H1 (cell line): ENCODE measurements around the gene DHCR24. TPM values are rescaled to one million over a fixed set of nuclear protein-coding genes. Genes with fewer than 3 reads are reported as not detected.

Source experiments
- CTCF ChIA-PET: fragments of 300-600 bp; sonication (Branson Sonifier 250); formaldehyde crosslinking; loops from one replicate; lab custom pipeline; 2021; ENCODE audit not compliant: partially characterized antibody; lab: Charles Lee
- POLR2A ChIA-PET: fragments of 300-600 bp; sonication (Branson Sonifier 250); formaldehyde crosslinking; loops from one replicate; lab custom pipeline; 2021; ENCODE audit warnings: inconsistent platforms; ENCODE audit not compliant: partially characterized antibody; lab: Charles Lee
- DNase-seq, 2 experiments: peaks; one replicate each; pipeline versions ENCODE4 v3.0.0 to v3.0.0-alpha.2; 2010 to 2022; ENCODE audit warnings: low spot score in 2 of 2, low read depth in 1 of 2, mixed read lengths in 1 of 2
- FAIRE-seq: peaks from 2 replicates; lab custom pipeline; 2011; peaks lifted over from hg19 to GRCh38; lab: Jason Lieb, UNC
- H2AFZ ChIP-seq: 2 replicates; pipeline ENCODE4 v1.8.1; 2012; ENCODE audit warnings: low read length, inconsistent platforms
- H2AK5ac ChIP-seq: 2 replicates; pipeline ENCODE4 v1.6.1; 2013; ENCODE audit warnings: low read depth, low read length
- H2BK120ac ChIP-seq: replicated peaks from 2 replicates; pipeline ENCODE3; 2013; ENCODE audit warnings: low read depth, low read length, inconsistent platforms
- H2BK12ac ChIP-seq: 2 replicates; pipeline ENCODE4 v1.6.1; 2013; ENCODE audit warnings: low read depth, low read length
- H2BK15ac ChIP-seq: 2 replicates; pipeline ENCODE4 v1.6.1; 2013; ENCODE audit warnings: low read length
- H2BK20ac ChIP-seq: 2 replicates; pipeline ENCODE4 v1.6.1; 2013; ENCODE audit warnings: low read length
- H2BK5ac ChIP-seq: 2 replicates; pipeline ENCODE4 v1.6.1; 2013; ENCODE audit warnings: low read depth, low read length
- H3K14ac ChIP-seq: 2 replicates; pipeline ENCODE4 v1.6.1; 2013; ENCODE audit warnings: inconsistent platforms; ENCODE audit not compliant: insufficient read length
- H3K18ac ChIP-seq: 2 replicates; pipeline ENCODE4 v1.6.1; 2013; ENCODE audit warnings: low read length; ENCODE audit errors: extremely low read depth
- H3K23ac ChIP-seq: 2 replicates; pipeline ENCODE4 v1.6.1; 2013; ENCODE audit warnings: inconsistent platforms; ENCODE audit not compliant: insufficient read length
- H3K23me2 ChIP-seq: 2 replicates; pipeline ENCODE4 v1.6.1; 2013; ENCODE audit warnings: low read depth, low read length
- H3K27ac ChIP-seq: 2 replicates; pipeline ENCODE4 v1.6.1; 2011; ENCODE audit warnings: low read depth, low read length, inconsistent platforms
- H3K27me3 ChIP-seq, 4 experiments: replicated peaks in 1 of 4; 1 replicate in 1 of 4; 2 replicates in 3 of 4; pipeline versions ENCODE4 v1.6.1 to v1.8.1; 2011 to 2013; ENCODE audit warnings: low read length in 3 of 4, mild to moderate bottlenecking in 3 of 4, inconsistent platforms in 2 of 4, mixed read lengths in 2 of 4, moderate library complexity in 1 of 4; ENCODE audit not compliant: control insufficient read depth in 3 of 4, insufficient read depth in 3 of 4; ENCODE audit errors: extremely low read depth in 1 of 4
- H3K36me3 ChIP-seq, 4 experiments: 2 replicates each; pipeline versions ENCODE4 v1.6.1 to v1.8.1; 2011 to 2013; ENCODE audit warnings: mild to moderate bottlenecking in 4 of 4, low read length in 3 of 4, moderate library complexity in 2 of 4, control low read depth in 1 of 4, inconsistent platforms in 1 of 4; ENCODE audit not compliant: insufficient read depth in 4 of 4, control insufficient read depth in 2 of 4
- H3K4ac ChIP-seq: replicated peaks from 2 replicates; pipeline ENCODE3; 2013; ENCODE audit warnings: low read length, low read depth, mixed read lengths, inconsistent platforms; ENCODE audit not compliant: insufficient read length
- H3K4me1 ChIP-seq, 4 experiments: replicated peaks in 1 of 4; 1 replicate in 1 of 4; 2 replicates in 3 of 4; pipeline versions ENCODE4 v1.6.1 to v1.8.1; 2011 to 2013; ENCODE audit warnings: low read length in 3 of 4, inconsistent platforms in 2 of 4, mixed read lengths in 1 of 4; ENCODE audit not compliant: insufficient read depth in 4 of 4, control insufficient read depth in 3 of 4
- H3K4me2 ChIP-seq, 2 experiments: 2 replicates each; pipeline versions ENCODE4 v1.6.1 to v1.8.1; 2011 to 2013; ENCODE audit warnings: low read depth in 2 of 2, low read length in 2 of 2, control low read depth in 1 of 2, inconsistent platforms in 1 of 2, mild to moderate bottlenecking in 1 of 2; ENCODE audit not compliant: insufficient read depth in 1 of 2
- H3K4me3 ChIP-seq, 4 experiments: fragments of 200-600, 300-600 bp in 1 of 4; sonication (generic), shearing (Covaris generic), sonication (Bioruptor Twin) in 1 of 4; 2 replicates each; pipeline versions ENCODE4 v1.5.1 to v1.8.1; 2011 to 2016; ENCODE audit warnings: low read length in 4 of 4, low read depth in 3 of 4, control low read depth in 2 of 4, inconsistent platforms in 2 of 4, mild to moderate bottlenecking in 2 of 4, mixed read lengths in 1 of 4, moderate library complexity in 1 of 4; ENCODE audit not compliant: insufficient read depth in 2 of 4; ENCODE audit errors: extremely low read depth in 1 of 4
- H3K56ac ChIP-seq: replicated peaks from 2 replicates; pipeline ENCODE3; 2013; ENCODE audit warnings: low read depth, mild to moderate bottlenecking, mixed read lengths, low read length, inconsistent platforms; ENCODE audit not compliant: insufficient read length
- H3K79me1 ChIP-seq: 2 replicates; pipeline ENCODE4 v1.6.1; 2013; ENCODE audit warnings: low read depth, low read length, control low read depth
- H3K79me2 ChIP-seq, 2 experiments: 2 replicates each; pipeline versions ENCODE4 v1.6.1 to v1.8.1; 2012 to 2013; ENCODE audit warnings: low read length in 2 of 2, mild to moderate bottlenecking in 2 of 2, inconsistent platforms in 1 of 2; ENCODE audit not compliant: insufficient read depth in 2 of 2, control insufficient read depth in 1 of 2
- H3K9ac ChIP-seq, 4 experiments: replicated peaks in 1 of 4; 1 replicate in 1 of 4; 2 replicates in 3 of 4; pipeline versions ENCODE4 v1.6.1 to v1.8.1; 2011 to 2013; ENCODE audit warnings: low read depth in 3 of 4, low read length in 3 of 4, control low read depth in 2 of 4, mild to moderate bottlenecking in 2 of 4, moderate library complexity in 2 of 4, inconsistent platforms in 1 of 4; ENCODE audit errors: extremely low read depth in 1 of 4
- H3K9me3 ChIP-seq, 2 experiments: 2 replicates each; pipeline versions ENCODE4 v1.6.1 to v1.8.1; 2012 to 2013; ENCODE audit warnings: mild to moderate bottlenecking in 2 of 2, moderate library complexity in 2 of 2, control low read depth in 1 of 2, inconsistent platforms in 1 of 2, low read depth in 1 of 2, low read length in 1 of 2, mixed read lengths in 1 of 2; ENCODE audit not compliant: insufficient read depth in 2 of 2
- H4K20me1 ChIP-seq, 2 experiments: replicated peaks in 1 of 2; 2 replicates each; pipeline versions ENCODE3 to v1.8.1; 2011 to 2013; ENCODE audit warnings: inconsistent platforms in 2 of 2, low read length in 2 of 2, mild to moderate bottlenecking in 1 of 2; ENCODE audit not compliant: insufficient read depth in 2 of 2, control insufficient read depth in 1 of 2
- H4K5ac ChIP-seq: 2 replicates; pipeline ENCODE4 v1.6.1; 2013; ENCODE audit warnings: low read length, low read depth, mixed read lengths, inconsistent platforms; ENCODE audit not compliant: insufficient read length
- H4K8ac ChIP-seq: 2 replicates; pipeline ENCODE4 v1.8.0; 2013; ENCODE audit warnings: mild to moderate bottlenecking, moderate library complexity, low read length, inconsistent platforms; ENCODE audit not compliant: insufficient read depth; ENCODE audit errors: extremely low read depth
- H4K91ac ChIP-seq: replicated peaks from 2 replicates; pipeline ENCODE3; 2013; ENCODE audit warnings: low read length, mixed read lengths, inconsistent platforms; ENCODE audit not compliant: insufficient read length
- POLR2A ChIP-seq, 2 experiments: IDR thresholded peaks; 1 replicate in 1 of 2; 2 replicates in 1 of 2; pipeline ENCODE4 v1.6.1; 2011; ENCODE audit warnings: low read depth in 2 of 2, low read length in 2 of 2, mild to moderate bottlenecking in 2 of 2; ENCODE audit errors: control extremely low read depth in 1 of 2
- SP1 ChIP-seq: IDR thresholded peaks from 2 replicates; pipeline ENCODE4 v1.6.1; 2011; ENCODE audit warnings: low read depth, low read length
- SRF ChIP-seq: IDR thresholded peaks from 2 replicates; pipeline ENCODE4 v1.6.1; 2011; ENCODE audit warnings: mild to moderate bottlenecking, low read depth, low read length, moderate library complexity
- WGBS, 2 experiments: shearing (Covaris generic) in 1 of 2; methylation state at CpG; one replicate each; pipeline versions ENCODE4 v1.1.6 to v1.1.7; 2013 to 2015; ENCODE audit warnings: low lambda C conversion rate in 2 of 2, mixed read lengths in 2 of 2, inconsistent platforms in 1 of 2, low coverage in 1 of 2, missing lambda C conversion rate in 1 of 2; ENCODE audit not compliant: insufficient replicate concordance in 2 of 2, insufficient coverage in 1 of 2, insufficient read length in 1 of 2; ENCODE audit errors: extremely low coverage in 1 of 2, missing lambda C conversion rate in 1 of 2; 5-methylcytosine and 5-hydroxymethylcytosine counted together
- polyA plus RNA-seq, 7 experiments: library from polyadenylated mRNA; depleted of rRNA in 3 of 7; stranded (reverse) in 5 of 7; unstranded in 2 of 7; fragments of >200 nt in 5 of 7; fragments of 200-250 nt in 2 of 7; gene quantifications; 1 replicate in 5 of 7; 2 replicates in 1 of 7; 4 replicates in 1 of 7; pipeline versions ENCODE4 v1.2.1 to v1.2.3, GENCODE V29; 2011 to 2013; ENCODE audit warnings: missing spikeins in 2 of 7, mixed read lengths in 2 of 7
- total RNA-seq: library from RNA; stranded (reverse); fragmentation: NEBNext Ultra II Directional; extraction: Animal tissue kit (Norgen Biotek cat#: 25700); gene quantifications from 2 replicates; pipeline ENCODE4 v1.2.1, GENCODE V29; 2021
- TF ChIP-seq, protein P1 (sequence below): IDR thresholded peaks from 2 replicates; pipeline ENCODE4 v1.6.1; 2012; ENCODE audit warnings: inconsistent platforms

DHCR24 gene
- total and polyA plus RNA-seq, 2 of the 8 experiments (the other 6 are each of a cell fraction or from before 2014, with no cell fraction given), result 370 to 419 TPM

DNA sequence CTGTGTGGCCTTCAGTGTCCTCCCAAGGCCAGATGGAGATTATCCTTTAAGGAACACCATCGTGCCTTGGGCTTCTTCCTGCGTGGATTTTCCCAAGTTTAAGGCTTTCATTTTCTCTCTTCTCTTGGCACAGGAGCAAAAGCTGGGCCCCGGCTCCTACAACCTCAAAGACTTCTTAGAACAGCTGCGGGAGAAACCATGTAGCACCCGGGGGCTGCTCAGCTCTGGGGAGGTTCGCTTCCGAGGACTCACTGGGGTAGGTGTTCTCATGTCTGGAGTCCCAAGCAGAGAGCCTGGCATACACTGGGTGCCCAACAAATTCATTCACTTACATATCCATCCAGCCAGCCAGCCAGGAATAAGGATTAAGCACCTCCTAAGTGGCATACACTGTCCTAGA is 79.2 kb downstream of the DHCR24 start:
- no peak for TF ChIP-seq POLR2A (IDR thresholded peaks at IDR 0.05; ENCODE audit: control extremely low read depth in 1 of 2, low read depth in 2 of 2, low read length in 2 of 2)
- no peak for TF ChIP-seq SRF
- TF ChIP-seq, protein P1, sequence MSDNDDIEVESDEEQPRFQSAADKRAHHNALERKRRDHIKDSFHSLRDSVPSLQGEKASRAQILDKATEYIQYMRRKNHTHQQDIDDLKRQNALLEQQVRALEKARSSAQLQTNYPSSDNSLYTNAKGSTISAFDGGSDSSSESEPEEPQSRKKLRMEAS, result no peak
- no peak for TF ChIP-seq SP1
- FAIRE-seq (no peak), DNase-seq (peak in 1 of 2 experiments; percentile 20)
- Histone ChIP-seq H2BK120ac (no peak overlapping the region), H3K4ac (no peak overlapping the region), H2BK20ac (no peak overlapping the region), H4K5ac (no peak overlapping the region), H3K4me2 (no peak overlapping the region), H3K79me1 (no peaks in the 10 kb centered on the region), H2BK15ac (no peak overlapping the region), H2AK5ac (no peak overlapping the region), H4K91ac (no peak overlapping the region), H3K23me2 (no peaks in the 10 kb centered on the region), H3K9me3 (no peaks in the 10 kb centered on the region), H2BK12ac (no peak overlapping the region), H2AFZ (no peak overlapping the region), H3K18ac (no peak overlapping the region), H4K8ac (no peak overlapping the region), H3K79me2 (no peaks in the 10 kb centered on the region), H3K14ac (no peak overlapping the region), H3K4me3 (no peak overlapping the region), H3K27me3 (no peaks in the 10 kb centered on the region; a peak in 1 of 7 replicates), H3K23ac (no peak overlapping the region), H3K36me3 (no peaks in the 10 kb centered on the region), H3K27ac (no peak overlapping the region), H3K56ac (no peak overlapping the region), H3K4me1 (peaks cover 0 to 8% (median 4%) of the 10 kb centered on the region in 4 experiments; a peak in 4 of 7 replicates), H3K9ac (no peak overlapping the region), H2BK5ac (no peak overlapping the region), H4K20me1 (no peaks in the 10 kb centered on the region)
- ChIA-PET POLR2A (interaction anchor here (1.2 kb wide), 1 partner anchor 9 kb away, joined by 3 read pairs; no protein-coding TSS in a partner anchor), CTCF (interaction anchor here (0.9 to 5.4 kb wide), 11 partner anchors 7 to 136 kb away, joined by 3 to 80 read pairs (median 4); no protein-coding TSS in a partner anchor)
- WGBS, 2 experiments, result 93% methylated on average over 7 of the region's 7 CpGs; no CpG with 5 or more reads in 1 of the 2 experiments
